Measurements from ENCODE around the gene GJB3.

DNA sequence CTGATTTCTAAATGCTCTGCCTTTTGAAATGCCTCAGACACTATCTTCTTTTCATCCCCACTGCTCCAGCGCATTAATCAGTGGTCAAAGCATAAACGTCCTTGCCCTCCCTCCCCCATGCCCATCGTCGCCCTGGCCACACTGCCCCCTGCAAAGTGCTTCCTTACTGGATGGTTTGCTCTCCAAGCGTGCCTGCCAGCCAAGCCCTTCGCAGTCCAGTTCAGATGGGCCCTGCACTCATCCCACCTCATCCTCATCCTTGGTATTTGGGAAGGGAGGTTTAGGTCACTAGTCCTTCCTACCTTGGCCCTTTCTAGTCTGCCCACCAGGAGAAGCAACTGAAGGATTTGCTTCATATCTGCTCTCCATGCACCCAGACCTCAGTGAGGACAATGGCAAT is 14.9 kb downstream of the GJB3 start:
- TF ChIP-seq, protein P1, sequence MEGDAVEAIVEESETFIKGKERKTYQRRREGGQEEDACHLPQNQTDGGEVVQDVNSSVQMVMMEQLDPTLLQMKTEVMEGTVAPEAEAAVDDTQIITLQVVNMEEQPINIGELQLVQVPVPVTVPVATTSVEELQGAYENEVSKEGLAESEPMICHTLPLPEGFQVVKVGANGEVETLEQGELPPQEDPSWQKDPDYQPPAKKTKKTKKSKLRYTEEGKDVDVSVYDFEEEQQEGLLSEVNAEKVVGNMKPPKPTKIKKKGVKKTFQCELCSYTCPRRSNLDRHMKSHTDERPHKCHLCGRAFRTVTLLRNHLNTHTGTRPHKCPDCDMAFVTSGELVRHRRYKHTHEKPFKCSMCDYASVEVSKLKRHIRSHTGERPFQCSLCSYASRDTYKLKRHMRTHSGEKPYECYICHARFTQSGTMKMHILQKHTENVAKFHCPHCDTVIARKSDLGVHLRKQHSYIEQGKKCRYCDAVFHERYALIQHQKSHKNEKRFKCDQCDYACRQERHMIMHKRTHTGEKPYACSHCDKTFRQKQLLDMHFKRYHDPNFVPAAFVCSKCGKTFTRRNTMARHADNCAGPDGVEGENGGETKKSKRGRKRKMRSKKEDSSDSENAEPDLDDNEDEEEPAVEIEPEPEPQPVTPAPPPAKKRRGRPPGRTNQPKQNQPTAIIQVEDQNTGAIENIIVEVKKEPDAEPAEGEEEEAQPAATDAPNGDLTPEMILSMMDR (conservative IDR thresholded peaks at IDR 0.05; ENCODE audit: low read depth, low read length) = no peak
- no peak for TF ChIP-seq EZH2 (IDR thresholded peaks at IDR 0.05; ENCODE audit: low read length, unreplicated experiment)

Data from PC-3 (cell line).